GM23338 (cell line): ENCODE data around the gene MUCL3. TPM values are rescaled to one million over a fixed set of nuclear protein-coding genes. Genes with fewer than 3 reads are reported as not detected.

ENCODE experiments used
- ATAC-seq: fragments of 200-7000 bp; cut with Tn5 transposase; 3 replicates; pipeline ENCODE4 v1.9.1; 2020
- DNase-seq: peaks from one replicate; pipeline ENCODE4 v3.0.0-alpha.2; 2015; ENCODE audit warnings: low spot score
- H2AFZ ChIP-seq: fragments of 200-600 bp; sonication (generic); 2 replicates; pipeline ENCODE4 v1.8.0; 2016; ENCODE audit warnings: antibody characterized with exemption, mild to moderate bottlenecking, moderate library complexity
- H3F3A ChIP-seq: fragments of 200-600 bp; sonication (generic); replicated peaks from 2 replicates; pipeline ENCODE4 v1.8.0; 2017; ENCODE audit warnings: antibody characterized with exemption, mixed run types, low read depth
- H3K27ac ChIP-seq: fragments of 200-600 bp; sonication (generic); 2 replicates; pipeline ENCODE4 v1.6.1; 2016; ENCODE audit warnings: low read depth
- H3K27me3 ChIP-seq: fragments of 200-600 bp; sonication (generic); 2 replicates; pipeline ENCODE4 v1.8.0; 2016; ENCODE audit warnings: mild to moderate bottlenecking, mixed run types, moderate library complexity; ENCODE audit not compliant: insufficient read depth
- H3K36me3 ChIP-seq: fragments of 200-600 bp; sonication (generic); 2 replicates; pipeline ENCODE4 v1.8.0; 2016; ENCODE audit warnings: mild to moderate bottlenecking; ENCODE audit not compliant: insufficient read depth
- H3K4me1 ChIP-seq: fragments of 200-600 bp; sonication (generic); 2 replicates; pipeline ENCODE4 v1.8.0; 2016; ENCODE audit warnings: mild to moderate bottlenecking, moderate library complexity; ENCODE audit not compliant: insufficient read depth
- H3K4me2 ChIP-seq: fragments of 200-600 bp; sonication (generic); 2 replicates; pipeline ENCODE4 v1.7.1; 2017; ENCODE audit warnings: mixed run types
- H3K4me3 ChIP-seq: fragments of 200-600 bp; sonication (generic); 2 replicates; pipeline ENCODE4 v1.6.1; 2016; ENCODE audit warnings: mixed run types
- H3K79me2 ChIP-seq: fragments of 200-600 bp; sonication (generic); replicated peaks from 2 replicates; pipeline ENCODE4 v1.8.0; 2017; ENCODE audit warnings: mild to moderate bottlenecking; ENCODE audit not compliant: insufficient read depth
- H3K9me2 ChIP-seq: fragments of 200-600 bp; sonication (generic); 2 replicates; pipeline ENCODE4 v1.8.0; 2017; ENCODE audit not compliant: insufficient read depth
- H4K20me1 ChIP-seq: fragments of 200-600 bp; sonication (generic); replicated peaks from 2 replicates; pipeline ENCODE4 v1.8.0; 2017; ENCODE audit warnings: mild to moderate bottlenecking; ENCODE audit not compliant: insufficient read depth
- H3K27ac Mint-ChIP-seq: 2 replicates; pipeline ENCODE4 v1.8.0; 2020; ENCODE audit warnings: inconsistent platforms, mild to moderate bottlenecking, moderate library complexity, mixed read lengths
- H3K27me3 Mint-ChIP-seq: 3 replicates; pipeline ENCODE4 v1.8.0; 2022; ENCODE audit warnings: low read depth, mild to moderate bottlenecking, moderate library complexity, mixed read lengths, inconsistent platforms; ENCODE audit not compliant: insufficient read depth, poor library complexity
- H3K36me3 Mint-ChIP-seq: 3 replicates; pipeline ENCODE4 v1.8.0; 2021; ENCODE audit warnings: low read depth, mild to moderate bottlenecking, inconsistent platforms, moderate library complexity, mixed read lengths
- H3K4me1 Mint-ChIP-seq: 3 replicates; pipeline ENCODE4 v1.8.0; 2020; ENCODE audit warnings: mild to moderate bottlenecking, inconsistent platforms, mixed read lengths
- H3K4me3 Mint-ChIP-seq: 3 replicates; pipeline ENCODE4 v1.8.0; 2021; ENCODE audit warnings: moderate library complexity, mild to moderate bottlenecking, inconsistent platforms, mixed read lengths
- H3K9me3 Mint-ChIP-seq: 3 replicates; pipeline ENCODE4 v1.8.0; 2020; ENCODE audit warnings: moderate library complexity, mild to moderate bottlenecking, inconsistent platforms, mixed read lengths
- CREB1 ChIP-seq: fragments of 250-450 bp; sonication (Bioruptor Pico); IDR thresholded peaks from 2 replicates; pipeline ENCODE4 v1.5.0; 2020; ENCODE audit warnings: low read depth, mild to moderate bottlenecking, moderate library complexity
- CTCF ChIP-seq, 2 experiments: fragments of 200-600 bp in 1 of 2; sonication (generic) in 1 of 2; conservative IDR thresholded peaks; 2 replicates each; pipeline versions ENCODE4 v1.5.1 to v1.6.1; 2016 to 2017; ENCODE audit warnings: antibody characterized with exemption in 2 of 2, low read depth in 2 of 2, mild to moderate bottlenecking in 2 of 2, moderate library complexity in 1 of 2
- EZH2 ChIP-seq: fragments of 200-600 bp; sonication (generic); IDR thresholded peaks from one replicate; pipeline ENCODE4 v1.8.0; 2017; ENCODE audit warnings: antibody characterized with exemption, mild to moderate bottlenecking, low read depth; ENCODE audit not compliant: unreplicated experiment
- EZH2phosphoT487 ChIP-seq: fragments of 200-600 bp; sonication (generic); IDR thresholded peaks from one replicate; pipeline ENCODE4 v1.8.1; 2018; ENCODE audit warnings: antibody characterized with exemption; ENCODE audit not compliant: unreplicated experiment
- JUNB ChIP-seq: IDR thresholded peaks from one replicate; pipeline ENCODE4 v1.6.1; 2016; ENCODE audit warnings: antibody characterized with exemption; ENCODE audit not compliant: unreplicated experiment
- POLR2AphosphoS5 ChIP-seq: IDR thresholded peaks from 2 replicates; pipeline ENCODE4 v1.6.1; 2016; ENCODE audit warnings: antibody characterized with exemption, low read depth
- STAT1 ChIP-seq: IDR thresholded peaks from one replicate; pipeline ENCODE4 v1.6.1; 2016; ENCODE audit warnings: antibody characterized with exemption; ENCODE audit not compliant: unreplicated experiment
- ZNF331 ChIP-seq: fragments of 250-450 bp; sonication (Bioruptor Pico); IDR thresholded peaks from 2 replicates; pipeline ENCODE4 v1.5.0; 2020; ENCODE audit warnings: low read depth, mild to moderate bottlenecking, moderate library complexity
- polyA plus RNA-seq: library from polyadenylated mRNA; unstranded; fragments of >200 nt; fragmentation: Nextera tagmentation; extraction: Ambion mirVana; gene quantifications from 2 replicates; pipeline ENCODE4 v1.2.1, GENCODE V29; 2016
- total RNA-seq: library from RNA; depleted of rRNA; stranded (reverse); fragments of >200 nt; shearing (Covaris generic); gene quantifications from 2 replicates; pipeline ENCODE4 v1.2.3, GENCODE V29; 2014
- TF ChIP-seq, protein P1 (sequence below): IDR thresholded peaks from 2 replicates; pipeline ENCODE4 v1.6.1; 2016; ENCODE audit warnings: antibody characterized with exemption
- TF ChIP-seq, protein P2 (sequence below): fragments of 250-450 bp; sonication (Bioruptor Pico); IDR thresholded peaks from 2 replicates; pipeline ENCODE4 v1.5.0; 2020; ENCODE audit warnings: mild to moderate bottlenecking, moderate library complexity
- TF ChIP-seq, protein P3 (sequence below): IDR thresholded peaks from one replicate; pipeline ENCODE4 v1.6.1; 2018; ENCODE audit warnings: antibody characterized with exemption; ENCODE audit not compliant: unreplicated experiment

Gene MUCL3
- total and polyA plus RNA-seq, 2 experiments from 2014 or later = 0.32 TPM; not detected in 1

- TF ChIP-seq EZH2phosphoT487 = no peak
- TF ChIP-seq CREB1 = no peak
- no peak for TF ChIP-seq ZNF331
- TF ChIP-seq STAT1 = no peak
- TF ChIP-seq, protein P1, sequence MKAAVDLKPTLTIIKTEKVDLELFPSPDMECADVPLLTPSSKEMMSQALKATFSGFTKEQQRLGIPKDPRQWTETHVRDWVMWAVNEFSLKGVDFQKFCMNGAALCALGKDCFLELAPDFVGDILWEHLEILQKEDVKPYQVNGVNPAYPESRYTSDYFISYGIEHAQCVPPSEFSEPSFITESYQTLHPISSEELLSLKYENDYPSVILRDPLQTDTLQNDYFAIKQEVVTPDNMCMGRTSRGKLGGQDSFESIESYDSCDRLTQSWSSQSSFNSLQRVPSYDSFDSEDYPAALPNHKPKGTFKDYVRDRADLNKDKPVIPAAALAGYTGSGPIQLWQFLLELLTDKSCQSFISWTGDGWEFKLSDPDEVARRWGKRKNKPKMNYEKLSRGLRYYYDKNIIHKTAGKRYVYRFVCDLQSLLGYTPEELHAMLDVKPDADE = no peak
- TF ChIP-seq POLR2AphosphoS5 = no peak
- TF ChIP-seq, protein P2, sequence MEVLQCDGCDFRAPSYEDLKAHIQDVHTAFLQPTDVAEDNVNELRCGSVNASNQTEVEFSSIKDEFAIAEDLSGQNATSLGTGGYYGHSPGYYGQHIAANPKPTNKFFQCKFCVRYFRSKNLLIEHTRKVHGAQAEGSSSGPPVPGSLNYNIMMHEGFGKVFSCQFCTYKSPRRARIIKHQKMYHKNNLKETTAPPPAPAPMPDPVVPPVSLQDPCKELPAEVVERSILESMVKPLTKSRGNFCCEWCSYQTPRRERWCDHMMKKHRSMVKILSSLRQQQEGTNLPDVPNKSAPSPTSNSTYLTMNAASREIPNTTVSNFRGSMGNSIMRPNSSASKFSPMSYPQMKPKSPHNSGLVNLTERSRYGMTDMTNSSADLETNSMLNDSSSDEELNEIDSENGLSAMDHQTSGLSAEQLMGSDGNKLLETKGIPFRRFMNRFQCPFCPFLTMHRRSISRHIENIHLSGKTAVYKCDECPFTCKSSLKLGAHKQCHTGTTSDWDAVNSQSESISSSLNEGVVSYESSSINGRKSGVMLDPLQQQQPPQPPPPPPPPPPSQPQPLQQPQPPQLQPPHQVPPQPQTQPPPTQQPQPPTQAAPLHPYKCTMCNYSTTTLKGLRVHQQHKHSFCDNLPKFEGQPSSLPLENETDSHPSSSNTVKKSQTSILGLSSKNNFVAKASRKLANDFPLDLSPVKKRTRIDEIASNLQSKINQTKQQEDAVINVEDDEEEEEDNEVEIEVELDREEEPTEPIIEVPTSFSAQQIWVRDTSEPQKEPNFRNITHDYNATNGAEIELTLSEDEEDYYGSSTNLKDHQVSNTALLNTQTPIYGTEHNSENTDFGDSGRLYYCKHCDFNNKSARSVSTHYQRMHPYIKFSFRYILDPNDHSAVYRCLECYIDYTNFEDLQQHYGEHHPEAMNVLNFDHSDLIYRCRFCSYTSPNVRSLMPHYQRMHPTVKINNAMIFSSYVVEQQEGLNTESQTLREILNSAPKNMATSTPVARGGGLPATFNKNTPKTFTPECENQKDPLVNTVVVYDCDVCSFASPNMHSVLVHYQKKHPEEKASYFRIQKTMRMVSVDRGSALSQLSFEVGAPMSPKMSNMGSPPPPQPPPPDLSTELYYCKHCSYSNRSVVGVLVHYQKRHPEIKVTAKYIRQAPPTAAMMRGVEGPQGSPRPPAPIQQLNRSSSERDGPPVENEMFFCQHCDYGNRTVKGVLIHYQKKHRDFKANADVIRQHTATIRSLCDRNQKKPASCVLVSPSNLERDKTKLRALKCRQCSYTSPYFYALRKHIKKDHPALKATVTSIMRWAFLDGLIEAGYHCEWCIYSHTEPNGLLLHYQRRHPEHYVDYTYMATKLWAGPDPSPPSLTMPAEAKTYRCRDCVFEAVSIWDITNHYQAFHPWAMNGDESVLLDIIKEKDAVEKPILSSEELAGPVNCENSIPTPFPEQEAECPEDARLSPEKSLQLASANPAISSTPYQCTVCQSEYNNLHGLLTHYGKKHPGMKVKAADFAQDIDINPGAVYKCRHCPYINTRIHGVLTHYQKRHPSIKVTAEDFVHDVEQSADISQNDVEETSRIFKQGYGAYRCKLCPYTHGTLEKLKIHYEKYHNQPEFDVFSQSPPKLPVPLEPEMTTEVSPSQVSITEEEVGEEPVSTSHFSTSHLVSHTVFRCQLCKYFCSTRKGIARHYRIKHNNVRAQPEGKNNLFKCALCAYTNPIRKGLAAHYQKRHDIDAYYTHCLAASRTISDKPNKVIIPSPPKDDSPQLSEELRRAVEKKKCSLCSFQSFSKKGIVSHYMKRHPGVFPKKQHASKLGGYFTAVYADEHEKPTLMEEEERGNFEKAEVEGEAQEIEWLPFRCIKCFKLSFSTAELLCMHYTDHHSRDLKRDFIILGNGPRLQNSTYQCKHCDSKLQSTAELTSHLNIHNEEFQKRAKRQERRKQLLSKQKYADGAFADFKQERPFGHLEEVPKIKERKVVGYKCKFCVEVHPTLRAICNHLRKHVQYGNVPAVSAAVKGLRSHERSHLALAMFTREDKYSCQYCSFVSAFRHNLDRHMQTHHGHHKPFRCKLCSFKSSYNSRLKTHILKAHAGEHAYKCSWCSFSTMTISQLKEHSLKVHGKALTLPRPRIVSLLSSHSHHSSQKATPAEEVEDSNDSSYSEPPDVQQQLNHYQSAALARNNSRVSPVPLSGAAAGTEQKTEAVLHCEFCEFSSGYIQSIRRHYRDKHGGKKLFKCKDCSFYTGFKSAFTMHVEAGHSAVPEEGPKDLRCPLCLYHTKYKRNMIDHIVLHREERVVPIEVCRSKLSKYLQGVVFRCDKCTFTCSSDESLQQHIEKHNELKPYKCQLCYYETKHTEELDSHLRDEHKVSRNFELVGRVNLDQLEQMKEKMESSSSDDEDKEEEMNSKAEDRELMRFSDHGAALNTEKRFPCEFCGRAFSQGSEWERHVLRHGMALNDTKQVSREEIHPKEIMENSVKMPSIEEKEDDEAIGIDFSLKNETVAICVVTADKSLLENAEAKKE (CRISPR knock-in tag) = no peak
- TF ChIP-seq JUNB = no peak
Measured at GRCh38 chr6:30928677-30929076, 12.1 kb upstream of the MUCL3 start (continued).

GRCh38 chr6:30930506-30930905, 10.3 kb upstream of the MUCL3 start:
- Mint-ChIP-seq H3K27ac (no peak overlapping the region), H3K4me3 (no peak overlapping the region), H3K36me3 (peaks cover 32% of the 10 kb centered on the region), H3K4me1 (peaks cover 3% of the 10 kb centered on the region; the same call in 1 of the 3 replicates), H3K27me3 (peaks cover 12% of the 10 kb centered on the region), H3K9me3 (peaks cover 14% of the 10 kb centered on the region)
- Histone ChIP-seq H3K4me2 (no peak overlapping the region), H3K36me3 (no peaks in the 10 kb centered on the region), H3F3A (no peaks in the 10 kb centered on the region), H3K79me2 (no peaks in the 10 kb centered on the region), H3K4me1 (no peaks in the 10 kb centered on the region), H3K27me3 (no peaks in the 10 kb centered on the region), H3K4me3 (no peak overlapping the region), H2AFZ (no peak overlapping the region), H3K27ac (no peak overlapping the region), H3K9me2 (no peaks in the 10 kb centered on the region), H4K20me1 (no peaks in the 10 kb centered on the region)
- DNase-seq (no peak), ATAC-seq (no peak)
- no peak for TF ChIP-seq ZNF331
- TF ChIP-seq STAT1 = no peak
- no peak for TF ChIP-seq CREB1
- no peak for TF ChIP-seq EZH2phosphoT487
- no peak for TF ChIP-seq CTCF (conservative IDR thresholded peaks at IDR 0.05; ENCODE audit: low read depth in 2 of 2)
- TF ChIP-seq, protein P3, sequence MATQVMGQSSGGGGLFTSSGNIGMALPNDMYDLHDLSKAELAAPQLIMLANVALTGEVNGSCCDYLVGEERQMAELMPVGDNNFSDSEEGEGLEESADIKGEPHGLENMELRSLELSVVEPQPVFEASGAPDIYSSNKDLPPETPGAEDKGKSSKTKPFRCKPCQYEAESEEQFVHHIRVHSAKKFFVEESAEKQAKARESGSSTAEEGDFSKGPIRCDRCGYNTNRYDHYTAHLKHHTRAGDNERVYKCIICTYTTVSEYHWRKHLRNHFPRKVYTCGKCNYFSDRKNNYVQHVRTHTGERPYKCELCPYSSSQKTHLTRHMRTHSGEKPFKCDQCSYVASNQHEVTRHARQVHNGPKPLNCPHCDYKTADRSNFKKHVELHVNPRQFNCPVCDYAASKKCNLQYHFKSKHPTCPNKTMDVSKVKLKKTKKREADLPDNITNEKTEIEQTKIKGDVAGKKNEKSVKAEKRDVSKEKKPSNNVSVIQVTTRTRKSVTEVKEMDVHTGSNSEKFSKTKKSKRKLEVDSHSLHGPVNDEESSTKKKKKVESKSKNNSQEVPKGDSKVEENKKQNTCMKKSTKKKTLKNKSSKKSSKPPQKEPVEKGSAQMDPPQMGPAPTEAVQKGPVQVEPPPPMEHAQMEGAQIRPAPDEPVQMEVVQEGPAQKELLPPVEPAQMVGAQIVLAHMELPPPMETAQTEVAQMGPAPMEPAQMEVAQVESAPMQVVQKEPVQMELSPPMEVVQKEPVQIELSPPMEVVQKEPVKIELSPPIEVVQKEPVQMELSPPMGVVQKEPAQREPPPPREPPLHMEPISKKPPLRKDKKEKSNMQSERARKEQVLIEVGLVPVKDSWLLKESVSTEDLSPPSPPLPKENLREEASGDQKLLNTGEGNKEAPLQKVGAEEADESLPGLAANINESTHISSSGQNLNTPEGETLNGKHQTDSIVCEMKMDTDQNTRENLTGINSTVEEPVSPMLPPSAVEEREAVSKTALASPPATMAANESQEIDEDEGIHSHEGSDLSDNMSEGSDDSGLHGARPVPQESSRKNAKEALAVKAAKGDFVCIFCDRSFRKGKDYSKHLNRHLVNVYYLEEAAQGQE = no peak
- TF ChIP-seq EZH2 = no peak
- TF ChIP-seq JUNB = no peak
- TF ChIP-seq, protein P1 = no peak
